Neural cell (in vitro differentiated cells): ENCODE measurements around the gene SPDYE16.
"Not testable (repeated sequence)": the region's sequence is repeated elsewhere in the genome, so short reads cannot be mapped to it uniquely, and the experiment has no call there.

Source experiments
- CTCF ChIP-seq: fragments of 450-650 bp; IDR thresholded peaks from 2 replicates; pipeline ENCODE4 v1.5.1; 2014; ENCODE audit warnings: antibody characterized with exemption, mild to moderate bottlenecking, moderate library complexity; ENCODE audit not compliant: poor library complexity, severe bottlenecking
- EP300 ChIP-seq: fragments of 450-650 bp; conservative IDR thresholded peaks from 2 replicates; pipeline ENCODE4 v1.6.1; 2014; ENCODE audit warnings: antibody characterized with exemption, mild to moderate bottlenecking, moderate library complexity; ENCODE audit not compliant: poor library complexity, severe bottlenecking
- MXI1 ChIP-seq: fragments of 450-650 bp; conservative IDR thresholded peaks from 2 replicates; pipeline ENCODE4 v1.6.1; 2014; ENCODE audit warnings: antibody characterized with exemption, mild to moderate bottlenecking; ENCODE audit not compliant: poor library complexity, severe bottlenecking
- RAD21 ChIP-seq: fragments of 450-650 bp; conservative IDR thresholded peaks from 2 replicates; pipeline ENCODE4 v1.6.1; 2014; ENCODE audit warnings: antibody characterized with exemption, mild to moderate bottlenecking, moderate library complexity
- SMC3 ChIP-seq: fragments of 450-650 bp; conservative IDR thresholded peaks from 2 replicates; pipeline ENCODE4 v1.6.1; 2014; ENCODE audit warnings: antibody characterized with exemption, mild to moderate bottlenecking, moderate library complexity; ENCODE audit not compliant: poor library complexity
- TAF1 ChIP-seq: IDR thresholded peaks from 2 replicates; pipeline ENCODE4 v1.6.1; 2012; ENCODE audit warnings: low read depth

- not testable (repeated sequence) for TF ChIP-seq EP300, CTCF, RAD21, SMC3, MXI1, TAF1
These were observed 60.0 kb downstream of the SPDYE16 start for GRCh38 chr7:76483081-76483480.
